Measurements from ENCODE around the gene CLDN20.

DNA sequence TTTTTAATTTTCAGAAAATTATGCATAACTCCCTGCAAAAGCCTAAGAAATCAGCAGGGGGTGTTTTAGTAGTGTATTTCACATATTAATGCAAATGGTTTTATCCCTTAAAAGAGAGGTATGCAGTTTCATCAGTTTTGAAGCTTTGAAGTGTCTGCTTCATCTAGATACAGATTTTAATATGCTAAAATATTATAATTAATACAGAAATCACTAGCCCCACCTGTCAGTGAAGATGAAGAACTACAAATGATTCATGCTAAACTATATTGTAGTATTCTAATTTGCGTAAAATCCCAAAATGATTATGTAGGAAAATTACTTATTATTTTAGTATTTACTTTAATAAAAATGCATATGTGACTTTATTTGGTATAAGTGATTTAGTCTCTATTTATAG is 53.4 kb downstream of the CLDN20 start:
- TF ChIP-seq, protein P1, sequence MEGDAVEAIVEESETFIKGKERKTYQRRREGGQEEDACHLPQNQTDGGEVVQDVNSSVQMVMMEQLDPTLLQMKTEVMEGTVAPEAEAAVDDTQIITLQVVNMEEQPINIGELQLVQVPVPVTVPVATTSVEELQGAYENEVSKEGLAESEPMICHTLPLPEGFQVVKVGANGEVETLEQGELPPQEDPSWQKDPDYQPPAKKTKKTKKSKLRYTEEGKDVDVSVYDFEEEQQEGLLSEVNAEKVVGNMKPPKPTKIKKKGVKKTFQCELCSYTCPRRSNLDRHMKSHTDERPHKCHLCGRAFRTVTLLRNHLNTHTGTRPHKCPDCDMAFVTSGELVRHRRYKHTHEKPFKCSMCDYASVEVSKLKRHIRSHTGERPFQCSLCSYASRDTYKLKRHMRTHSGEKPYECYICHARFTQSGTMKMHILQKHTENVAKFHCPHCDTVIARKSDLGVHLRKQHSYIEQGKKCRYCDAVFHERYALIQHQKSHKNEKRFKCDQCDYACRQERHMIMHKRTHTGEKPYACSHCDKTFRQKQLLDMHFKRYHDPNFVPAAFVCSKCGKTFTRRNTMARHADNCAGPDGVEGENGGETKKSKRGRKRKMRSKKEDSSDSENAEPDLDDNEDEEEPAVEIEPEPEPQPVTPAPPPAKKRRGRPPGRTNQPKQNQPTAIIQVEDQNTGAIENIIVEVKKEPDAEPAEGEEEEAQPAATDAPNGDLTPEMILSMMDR (conservative IDR thresholded peaks at IDR 0.05 in 1 of 2, IDR thresholded peaks at IDR 0.05 in 1 of 2; ENCODE audit: extremely low read depth in 1 of 2, insufficient read depth in 1 of 2, low read depth in 1 of 2, low read length in 2 of 2), result peak; percentile 17 to 20
- TF ChIP-seq EZH2 (IDR thresholded peaks at IDR 0.05; ENCODE audit: borderline replicate concordance, low read length), result no peak

Data from mammary epithelial cell (primary cell).